Tibial artery (tissue), 4 donors: ENCODE results near the gene NALCN.

Experiments
- DNase-seq, 2 donors: peaks; one replicate each; pipeline ENCODE4 v3.0.0-alpha.2; 2019
- H3K27ac ChIP-seq, 2 donors: fragments of 200-600 bp; sonication (generic) in 1 of 2; 1 replicate in 1 of 2; 2 replicates in 1 of 2; pipeline ENCODE4 v1.5.1; 2018 to 2019; ENCODE audit warnings: mild to moderate bottlenecking in 1 of 2
- H3K27me3 ChIP-seq, 2 donors: fragments of 200-600 bp; sonication (generic) in 1 of 2; one replicate each; pipeline versions ENCODE4 v1.5.1 to v1.6.0; 2016 to 2019
- H3K36me3 ChIP-seq, 3 donors: fragments of 200-600 bp; sonication (generic) in 2 of 3; one replicate each; pipeline ENCODE4 v1.5.1; 2016 to 2019; ENCODE audit warnings: mild to moderate bottlenecking in 2 of 3
- H3K4me1 ChIP-seq, 4 donors: fragments of 200-600 bp; sonication (generic) in 2 of 4; 1 replicate in 3 of 4; 2 replicates in 1 of 4; pipeline ENCODE4 v1.5.1; 2016 to 2019
- H3K4me3 ChIP-seq, 2 donors: fragments of 200-600 bp; sonication (generic) in 1 of 2; 1 replicate in 1 of 2; 2 replicates in 1 of 2; pipeline ENCODE4 v1.5.1; 2018 to 2019; ENCODE audit warnings: mild to moderate bottlenecking in 2 of 2
- H3K9me3 ChIP-seq, 3 donors: fragments of 200-600 bp; sonication (generic) in 1 of 3; one replicate each; pipeline ENCODE4 v1.5.1; 2016 to 2019
- intact Hi-C: fragments of 100-400 bp; cut with DNase I; formaldehyde crosslinking; loops from one replicate; pipeline ENCODE4 v1.15.0; 2023; ENCODE audit warnings: low total_unique reads
- TF ChIP-seq, protein P1 (sequence below), 2 experiments: fragments of 200-600 bp in 1 of 2; fragments of 450-650 bp in 1 of 2; IDR thresholded peaks; one replicate each; pipeline ENCODE4 v1.5.1; 2017 to 2019; ENCODE audit warnings: antibody characterized with exemption in 2 of 2, mild to moderate bottlenecking in 1 of 2, moderate library complexity in 1 of 2

NALCN gene

DNA sequence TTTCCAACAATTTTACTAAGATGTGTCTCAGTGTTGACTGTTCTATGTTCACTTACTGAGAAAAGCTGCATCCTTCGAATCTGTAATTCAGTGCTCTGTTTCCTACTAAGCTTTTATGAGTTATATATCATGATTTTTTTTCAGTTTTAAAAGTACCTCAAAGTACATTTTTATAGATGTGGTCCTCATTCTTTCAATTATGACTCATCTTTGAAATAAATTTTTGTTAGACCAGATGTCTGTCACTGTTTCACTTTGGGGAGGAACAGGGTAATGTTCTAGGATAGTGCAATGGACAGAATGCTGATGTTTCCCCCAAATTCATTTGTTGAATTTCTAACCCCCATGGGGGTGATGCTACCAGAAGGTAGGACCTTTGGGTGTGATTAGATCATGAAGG, 74.8 kb downstream of the NALCN start:
- Histone ChIP-seq H3K4me1 (no peaks in the 10 kb centered on the region), H3K9me3 (no peaks in the 10 kb centered on the region), H3K27ac (no peak overlapping the region), H3K4me3 (no peak overlapping the region), H3K27me3 (no peaks in the 10 kb centered on the region), H3K36me3 (no peaks in the 10 kb centered on the region)
- DNase-seq: no peak
- TF ChIP-seq, protein P1, sequence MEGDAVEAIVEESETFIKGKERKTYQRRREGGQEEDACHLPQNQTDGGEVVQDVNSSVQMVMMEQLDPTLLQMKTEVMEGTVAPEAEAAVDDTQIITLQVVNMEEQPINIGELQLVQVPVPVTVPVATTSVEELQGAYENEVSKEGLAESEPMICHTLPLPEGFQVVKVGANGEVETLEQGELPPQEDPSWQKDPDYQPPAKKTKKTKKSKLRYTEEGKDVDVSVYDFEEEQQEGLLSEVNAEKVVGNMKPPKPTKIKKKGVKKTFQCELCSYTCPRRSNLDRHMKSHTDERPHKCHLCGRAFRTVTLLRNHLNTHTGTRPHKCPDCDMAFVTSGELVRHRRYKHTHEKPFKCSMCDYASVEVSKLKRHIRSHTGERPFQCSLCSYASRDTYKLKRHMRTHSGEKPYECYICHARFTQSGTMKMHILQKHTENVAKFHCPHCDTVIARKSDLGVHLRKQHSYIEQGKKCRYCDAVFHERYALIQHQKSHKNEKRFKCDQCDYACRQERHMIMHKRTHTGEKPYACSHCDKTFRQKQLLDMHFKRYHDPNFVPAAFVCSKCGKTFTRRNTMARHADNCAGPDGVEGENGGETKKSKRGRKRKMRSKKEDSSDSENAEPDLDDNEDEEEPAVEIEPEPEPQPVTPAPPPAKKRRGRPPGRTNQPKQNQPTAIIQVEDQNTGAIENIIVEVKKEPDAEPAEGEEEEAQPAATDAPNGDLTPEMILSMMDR (IDR thresholded peaks at IDR 0.05): no peak
- intact Hi-C loops: no loop called here

DNA sequence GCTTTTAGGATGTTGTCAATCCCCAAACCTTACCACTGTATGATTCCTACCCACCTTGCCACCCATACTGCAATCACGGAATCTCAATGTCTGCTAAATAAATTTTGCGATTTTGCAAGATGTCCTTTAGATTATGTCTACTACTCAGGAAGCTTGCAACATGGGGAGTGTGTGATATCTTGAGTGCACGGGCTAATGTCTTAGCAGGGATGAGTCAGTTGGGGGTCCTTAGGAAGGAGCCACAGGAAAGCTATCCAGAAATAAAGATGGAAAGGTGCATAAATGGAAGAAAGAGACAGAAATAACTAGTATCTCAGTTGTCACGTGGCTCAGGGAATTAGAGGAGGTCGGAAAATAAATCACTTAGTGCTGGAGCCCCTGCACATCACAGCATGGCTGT, 77.1 kb downstream of the NALCN start:
- intact Hi-C loops: no loop called here
- H3K27me3 ChIP-seq: no peaks in the 10 kb centered on the region
- no peak overlapping the region for H3K4me3 ChIP-seq

DNA sequence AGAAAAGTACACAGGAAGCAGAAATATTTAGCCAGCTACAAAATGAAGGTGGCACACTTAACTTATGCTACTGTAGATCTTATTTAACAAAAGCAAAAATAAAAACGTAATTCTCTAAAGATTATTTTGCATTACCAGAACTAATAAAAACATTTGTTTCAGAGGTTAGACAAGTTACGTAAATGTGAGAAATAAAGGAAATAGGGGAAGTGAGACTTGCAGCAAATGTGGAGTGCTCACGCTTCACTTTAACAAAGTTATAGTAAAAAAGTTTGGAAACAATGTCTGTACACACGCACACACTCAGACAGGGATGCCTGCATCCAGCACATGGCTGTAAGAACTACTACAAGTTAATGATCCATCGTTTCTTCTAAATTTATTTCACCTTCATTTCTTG, 83.7 kb downstream of the NALCN start:
- TF ChIP-seq, protein P1 (IDR thresholded peaks at IDR 0.05): no peak
- Histone ChIP-seq H3K4me1 (peaks cover 0 to 4% (median 0%) of the 10 kb centered on the region in 4 donors), H3K4me3 (no peak overlapping the region), H3K27ac (no peak overlapping the region), H3K9me3 (no peaks in the 10 kb centered on the region), H3K27me3 (no peaks in the 10 kb centered on the region), H3K36me3 (peaks cover 0 to 4% (median 0%) of the 10 kb centered on the region in 3 donors)
- no peak for DNase-seq
- intact Hi-C loops: no loop called here

More for the DNA sequence above, 77.1 kb downstream of the NALCN start:
- no peak for DNase-seq
- Histone ChIP-seq H3K27ac (no peak overlapping the region), H3K36me3 (no peaks in the 10 kb centered on the region), H3K4me1 (no peaks in the 10 kb centered on the region), H3K9me3 (no peaks in the 10 kb centered on the region)
- TF ChIP-seq, protein P1 (IDR thresholded peaks at IDR 0.05): no peak

DNA sequence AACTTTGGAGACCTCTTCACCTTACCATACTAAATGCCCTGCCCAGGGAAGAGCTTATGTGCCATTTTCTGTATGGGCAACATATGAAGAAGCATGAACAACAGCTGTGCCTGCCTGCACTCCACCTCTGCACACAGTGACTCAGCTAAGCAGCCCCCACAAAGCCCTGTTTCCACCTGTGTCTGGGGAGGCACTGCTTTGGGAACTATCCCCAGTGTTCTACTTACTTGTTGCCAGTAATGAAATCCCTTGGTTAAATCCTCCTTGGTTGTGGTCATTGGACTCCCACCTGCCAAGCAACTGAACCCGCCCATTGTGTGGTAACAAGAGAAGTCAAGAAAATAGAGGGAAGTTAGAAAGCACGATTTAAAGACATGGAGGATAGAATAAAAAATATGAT, 84.6 kb downstream of the NALCN start:
- Histone ChIP-seq H3K9me3 (no peaks in the 10 kb centered on the region), H3K4me1 (peaks cover 0 to 9% (median 0%) of the 10 kb centered on the region in 4 donors), H3K27ac (no peak overlapping the region), H3K27me3 (no peaks in the 10 kb centered on the region), H3K4me3 (no peak overlapping the region), H3K36me3 (peaks cover 0 to 4% (median 0%) of the 10 kb centered on the region in 3 donors)
- intact Hi-C loops: no loop called here
- DNase-seq: no peak
- TF ChIP-seq, protein P1 (IDR thresholded peaks at IDR 0.05): no peak

DNA sequence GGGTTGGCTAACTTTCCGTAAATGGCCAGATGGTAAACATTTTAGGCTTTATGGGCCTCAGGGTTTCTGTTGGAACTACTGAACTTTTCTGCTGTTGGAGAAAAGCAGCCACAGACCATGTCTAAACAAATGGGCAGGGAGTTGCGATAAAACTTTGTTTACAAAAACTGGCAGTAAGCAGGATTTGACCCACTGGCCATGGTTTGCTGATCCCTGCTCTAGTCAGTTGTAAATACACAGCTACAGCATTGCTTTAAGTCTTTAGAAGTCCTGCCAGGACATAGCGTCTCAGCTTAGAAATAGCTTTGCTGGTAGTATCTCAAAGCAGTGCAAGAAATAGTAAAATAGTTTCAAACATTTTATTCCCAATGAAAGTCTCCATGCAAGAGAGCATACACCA, 88.4 kb downstream of the NALCN start:
- H3K36me3 ChIP-seq: peaks cover 0 to 4% (median 0%) of the 10 kb centered on the region in 3 donors
- H3K27me3 ChIP-seq: no peaks in the 10 kb centered on the region
- no peak overlapping the region for H3K4me3 ChIP-seq
- H3K9me3 ChIP-seq: no peaks in the 10 kb centered on the region
- TF ChIP-seq, protein P1 (IDR thresholded peaks at IDR 0.05): no peak
- intact Hi-C loops: no loop called here
- peak overlapping the region in 1 of 2 donors; percentile 48 for H3K27ac ChIP-seq
- no peak for DNase-seq
- H3K4me1 ChIP-seq: peaks cover 0 to 14% (median 0%) of the 10 kb centered on the region in 4 donors

DNA sequence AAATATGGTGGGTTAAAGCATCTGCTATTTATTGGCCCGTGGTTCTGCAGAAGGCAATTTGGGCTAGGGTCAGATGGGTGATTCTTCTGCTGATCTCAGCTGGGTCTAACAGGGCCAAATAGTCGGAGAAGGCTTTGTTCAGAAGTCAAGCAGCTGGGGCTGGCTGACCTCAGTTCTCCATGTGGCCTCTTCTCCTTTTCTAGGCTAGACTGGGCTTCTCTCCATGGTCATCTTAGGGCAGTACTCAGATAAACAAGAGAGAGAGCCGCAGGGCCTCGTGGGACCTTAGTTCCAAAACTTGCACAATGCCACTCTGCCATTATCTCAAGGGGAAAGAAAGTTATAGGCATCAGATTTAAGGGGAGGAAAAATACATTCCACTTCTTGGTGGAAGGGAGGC, 89.6 kb downstream of the NALCN start:
- H3K9me3 ChIP-seq: no peaks in the 10 kb centered on the region
- H3K27me3 ChIP-seq: no peaks in the 10 kb centered on the region
- DNase-seq: no peak
- TF ChIP-seq, protein P1 (IDR thresholded peaks at IDR 0.05): no peak
- no peak overlapping the region for H3K4me3 ChIP-seq
- peaks cover 0 to 4% (median 0%) of the 10 kb centered on the region in 3 donors for H3K36me3 ChIP-seq
- intact Hi-C loops: no loop called here
- H3K4me1 ChIP-seq: peaks cover 0 to 14% (median 0%) of the 10 kb centered on the region in 4 donors
- no peak overlapping the region for H3K27ac ChIP-seq
